Stimulated activated CD4-positive, alpha-beta T cell treated with anti-CD3 and anti-CD28 coated beads, Interleukin-1b, Interleukin-23, amount 100 ng/mL, for 1 hour (primary cell): ENCODE results near the gene ZFP69.

Experiments
- DNase-seq, 2 donors: peaks; one replicate each; pipeline ENCODE4 v3.0.0-alpha.2; 2020; ENCODE audit warnings: low read depth in 2 of 2

ZFP69 gene

GRCh38 chr1:40508375-40509341 is 31.6 kb downstream of the ZFP69 start, which contains the start of gene EXO5:
TSS of gene EXO5 (plus strand) at chr1:40508767. CDS start at chr1:40514545, 5,778 bp downstream.
- DNase-seq = peak; percentile 54 to 76

GRCh38 chr1:40519517-40519916 is 42.4 kb downstream of the ZFP69 start:
- no peak for DNase-seq

GRCh38 chr1:40530735-40531380 is 53.8 kb downstream of the ZFP69 start:
- DNase-seq = no peak

GRCh38 chr1:40531381-40532061 is 54.4 kb downstream of the ZFP69 start, which contains the start of gene ZNF684:
TSS of gene ZNF684 (plus strand) at chr1:40531637. CDS start at chr1:40533167, 1,530 bp downstream.
- DNase-seq = peak; percentile 57

- no peak for DNase-seq
Observed at GRCh38 chr1:40532062-40532389, 54.9 kb downstream of the ZFP69 start.

- no peak for DNase-seq
Observed at GRCh38 chr1:40532844-40533424, 55.8 kb downstream of the ZFP69 start.

- no peak for DNase-seq
Observed at GRCh38 chr1:40534589-40534988, 57.5 kb downstream of the ZFP69 start.

- no peak for DNase-seq
Observed at GRCh38 chr1:40535732-40536131, 58.6 kb downstream of the ZFP69 start.

GRCh38 chr1:40539338-40539737 is 62.2 kb downstream of the ZFP69 start:
- no peak for DNase-seq
